ENCODE measurements around the gene ATP8B3.

ATP8B3 gene

GRCh38 chr19:1811942-1812425 lies at the start of gene ATP8B3:
TSS of gene ATP8B3 (minus strand) at chr19:1812276. CDS start at chr19:1811736, 540 bp downstream.
- in situ Hi-C loops (cut with MboI; ENCODE audit: low sequenced_read_pairs) = no loop called here

GRCh38 chr19:1861599-1862031 lies 49.5 kb upstream of the ATP8B3 start:
- in situ Hi-C loops (cut with MboI; ENCODE audit: low sequenced_read_pairs) = no loop called here

GRCh38 chr19:1860821-1861598 lies 48.9 kb upstream of the ATP8B3 start:
- in situ Hi-C loops (cut with MboI; ENCODE audit: low sequenced_read_pairs) = no loop called here

GRCh38 chr19:1860042-1860775 lies 48.1 kb upstream of the ATP8B3 start:
- in situ Hi-C loops (cut with MboI; ENCODE audit: low sequenced_read_pairs) = no loop called here

GRCh38 chr19:1859331-1859781 lies 47.3 kb upstream of the ATP8B3 start:
- in situ Hi-C loops (cut with MboI; ENCODE audit: low sequenced_read_pairs) = no loop called here

GRCh38 chr19:1858412-1859081 lies 46.5 kb upstream of the ATP8B3 start:
- in situ Hi-C loops (cut with MboI; ENCODE audit: low sequenced_read_pairs) = no loop called here

- in situ Hi-C loops (cut with MboI; ENCODE audit: low sequenced_read_pairs) = no loop called here
Observed at GRCh38 chr19:1857648-1858326, 45.7 kb upstream of the ATP8B3 start.

- in situ Hi-C loops (cut with MboI; ENCODE audit: low sequenced_read_pairs) = no loop called here
Observed at GRCh38 chr19:1856698-1857603, 44.9 kb upstream of the ATP8B3 start.

- in situ Hi-C loops (cut with MboI; ENCODE audit: low sequenced_read_pairs) = no loop called here
Observed at GRCh38 chr19:1856345-1856697, 44.2 kb upstream of the ATP8B3 start.

GRCh38 chr19:1855828-1856255 lies 43.8 kb upstream of the ATP8B3 start:
- in situ Hi-C loops (cut with MboI; ENCODE audit: low sequenced_read_pairs) = no loop called here

GRCh38 chr19:1855040-1855827 lies 43.2 kb upstream of the ATP8B3 start:
- in situ Hi-C loops (cut with MboI; ENCODE audit: low sequenced_read_pairs) = no loop called here

GRCh38 chr19:1854542-1855039 lies 42.5 kb upstream of the ATP8B3 start:
- in situ Hi-C loops (cut with MboI; ENCODE audit: low sequenced_read_pairs) = no loop called here

GRCh38 chr19:1854039-1854541 lies 42.0 kb upstream of the ATP8B3 start:
- in situ Hi-C loops (cut with MboI; ENCODE audit: low sequenced_read_pairs) = no loop called here

- in situ Hi-C loops (cut with MboI; ENCODE audit: low sequenced_read_pairs) = no loop called here
Observed at GRCh38 chr19:1853295-1854038, 41.4 kb upstream of the ATP8B3 start.

GRCh38 chr19:1852581-1853128 lies 40.6 kb upstream of the ATP8B3 start:
- in situ Hi-C loops (cut with MboI; ENCODE audit: low sequenced_read_pairs) = no loop called here

- in situ Hi-C loops (cut with MboI; ENCODE audit: low sequenced_read_pairs) = no loop called here
Observed at GRCh38 chr19:1851654-1852580, 39.8 kb upstream of the ATP8B3 start.

All from hTERT RPE-1 (cell line).